ENCODE results near the gene DCN. TPM values are rescaled to one million over a fixed set of nuclear protein-coding genes. Genes with fewer than 3 reads are reported as not detected.

DCN gene
- total RNA-seq, 1 experiment from 2014 or later = 0.95 TPM

DNA sequence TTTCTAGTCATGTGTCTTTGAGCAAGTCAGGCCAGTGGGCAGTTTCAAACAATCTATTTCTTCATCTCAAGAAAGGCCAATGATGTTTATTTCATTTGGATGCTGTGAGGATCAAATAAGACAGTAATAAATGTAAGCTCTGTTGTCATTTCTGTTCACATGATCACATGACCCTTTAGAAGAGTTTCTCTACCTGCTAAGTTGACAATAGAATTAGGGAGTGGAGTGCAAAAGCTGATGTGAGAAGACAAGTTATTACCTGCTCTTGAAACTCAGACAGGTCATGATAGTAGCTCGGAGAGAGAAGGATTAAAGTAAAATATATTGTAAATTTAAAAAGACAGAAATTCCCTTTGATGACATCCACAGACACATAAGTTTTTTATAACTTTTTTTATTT is 37.3 kb upstream of the DCN start:
- CTCF ChIA-PET = no interaction called here
- no peaks in the 10 kb centered on the region for H3K4me1 ChIP-seq
- POLR2A ChIA-PET = interaction anchor here (0.6 kb wide), 1 partner anchor 109 kb away, joined by 4 read pairs; the partner anchor contains the start of gene LUM
- Mint-ChIP-seq H3K27ac (ENCODE audit: unreplicated experiment) (no peak overlapping the region), H3K36me3 (ENCODE audit: insufficient read depth, unreplicated experiment) (no peaks in the 10 kb centered on the region), H3K9me3 (ENCODE audit: unreplicated experiment) (no peaks in the 10 kb centered on the region), H3K4me3 (ENCODE audit: unreplicated experiment) (no peak overlapping the region), H3K4me1 (ENCODE audit: low read depth, unreplicated experiment) (no peaks in the 10 kb centered on the region), H3K27me3 (ENCODE audit: insufficient read depth, unreplicated experiment) (no peaks in the 10 kb centered on the region)
- no peaks in the 10 kb centered on the region for H3K27me3 ChIP-seq (replicated peaks; ENCODE audit: control insufficient read depth, insufficient read depth, low read length)
- TF ChIP-seq, protein P1, sequence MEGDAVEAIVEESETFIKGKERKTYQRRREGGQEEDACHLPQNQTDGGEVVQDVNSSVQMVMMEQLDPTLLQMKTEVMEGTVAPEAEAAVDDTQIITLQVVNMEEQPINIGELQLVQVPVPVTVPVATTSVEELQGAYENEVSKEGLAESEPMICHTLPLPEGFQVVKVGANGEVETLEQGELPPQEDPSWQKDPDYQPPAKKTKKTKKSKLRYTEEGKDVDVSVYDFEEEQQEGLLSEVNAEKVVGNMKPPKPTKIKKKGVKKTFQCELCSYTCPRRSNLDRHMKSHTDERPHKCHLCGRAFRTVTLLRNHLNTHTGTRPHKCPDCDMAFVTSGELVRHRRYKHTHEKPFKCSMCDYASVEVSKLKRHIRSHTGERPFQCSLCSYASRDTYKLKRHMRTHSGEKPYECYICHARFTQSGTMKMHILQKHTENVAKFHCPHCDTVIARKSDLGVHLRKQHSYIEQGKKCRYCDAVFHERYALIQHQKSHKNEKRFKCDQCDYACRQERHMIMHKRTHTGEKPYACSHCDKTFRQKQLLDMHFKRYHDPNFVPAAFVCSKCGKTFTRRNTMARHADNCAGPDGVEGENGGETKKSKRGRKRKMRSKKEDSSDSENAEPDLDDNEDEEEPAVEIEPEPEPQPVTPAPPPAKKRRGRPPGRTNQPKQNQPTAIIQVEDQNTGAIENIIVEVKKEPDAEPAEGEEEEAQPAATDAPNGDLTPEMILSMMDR (IDR thresholded peaks at IDR 0.05; ENCODE audit: insufficient read depth in 1 of 2, low read depth in 1 of 2, low read length in 1 of 2, severe bottlenecking in 1 of 2, unreplicated experiment in 1 of 2) = no peak
- no peak overlapping the region for H3K4me3 ChIP-seq (ENCODE audit: low read depth, low read length)
- no TSS peak for BruUV-seq (replicated peaks)
- DNase-seq = no peak
- no peaks in the 10 kb centered on the region for H3K9me3 ChIP-seq
- intact Hi-C loops (cut with micrococcal nuclease; ENCODE audit: unreplicated experiment) = no loop called here
- no peaks in the 10 kb centered on the region for H3K36me3 ChIP-seq (ENCODE audit: control insufficient read depth, insufficient read depth, low read length)

DNA sequence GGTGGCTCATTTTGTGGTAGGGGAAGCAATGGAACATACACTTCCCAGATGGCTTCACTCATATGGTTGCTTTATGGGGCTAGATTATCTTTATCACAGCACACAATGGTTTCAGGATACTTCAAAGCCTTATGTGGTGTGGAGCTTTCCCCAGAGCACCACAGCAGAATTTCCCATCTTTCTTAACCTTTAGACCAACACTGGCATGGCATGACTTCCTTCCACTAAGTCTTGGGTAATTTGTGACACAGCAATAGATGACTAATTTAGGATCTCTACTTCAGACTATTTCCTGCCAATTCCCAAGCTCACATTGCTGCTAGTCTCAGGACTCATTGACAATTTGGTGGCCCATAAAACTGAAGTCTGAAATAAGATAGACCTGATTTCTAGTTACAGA is 36.9 kb upstream of the DCN start:
- TF ChIP-seq, protein P1 (IDR thresholded peaks at IDR 0.05; ENCODE audit: insufficient read depth in 1 of 2, low read depth in 1 of 2, low read length in 1 of 2, severe bottlenecking in 1 of 2, unreplicated experiment in 1 of 2) = no peak
- Mint-ChIP-seq H3K9me3 (ENCODE audit: unreplicated experiment) (no peaks in the 10 kb centered on the region), H3K36me3 (ENCODE audit: insufficient read depth, unreplicated experiment) (no peaks in the 10 kb centered on the region), H3K27me3 (ENCODE audit: insufficient read depth, unreplicated experiment) (no peaks in the 10 kb centered on the region), H3K4me1 (ENCODE audit: low read depth, unreplicated experiment) (no peaks in the 10 kb centered on the region), H3K4me3 (ENCODE audit: unreplicated experiment) (no peak overlapping the region), H3K27ac (ENCODE audit: unreplicated experiment) (no peak overlapping the region)
- no peak for DNase-seq
- intact Hi-C loops (cut with micrococcal nuclease; ENCODE audit: unreplicated experiment) = no loop called here
- no TSS peak for BruUV-seq (replicated peaks)
- Histone ChIP-seq H3K4me3 (ENCODE audit: low read depth, low read length) (no peak overlapping the region), H3K27me3 (replicated peaks; ENCODE audit: control insufficient read depth, insufficient read depth, low read length) (no peaks in the 10 kb centered on the region), H3K4me1 (no peaks in the 10 kb centered on the region), H3K36me3 (ENCODE audit: control insufficient read depth, insufficient read depth, low read length) (no peaks in the 10 kb centered on the region), H3K9me3 (no peaks in the 10 kb centered on the region)
- CTCF ChIA-PET = no interaction called here
- POLR2A ChIA-PET = interaction anchor here (0.6 kb wide), 1 partner anchor 108 kb away, joined by 4 read pairs; the partner anchor contains the start of gene LUM

DNA sequence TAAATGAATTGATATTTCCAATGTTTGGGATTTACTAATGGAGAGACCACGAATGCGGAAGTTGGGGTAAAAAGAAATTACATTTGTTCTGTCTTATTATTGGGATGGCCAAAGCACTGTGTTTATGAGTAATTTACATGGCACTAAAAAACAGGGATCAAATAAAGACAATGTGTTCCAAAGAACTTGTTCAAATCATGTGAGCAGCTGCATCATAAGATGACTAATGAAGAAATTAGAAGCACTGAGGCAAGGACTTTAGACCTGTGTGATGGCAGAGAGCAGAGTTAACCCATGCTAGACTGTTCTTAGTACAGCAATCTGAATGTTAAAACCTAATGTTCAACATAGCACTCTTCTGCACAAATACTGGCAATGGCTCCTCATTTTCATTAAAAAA is 34.3 kb upstream of the DCN start:
- TF ChIP-seq, protein P1 (IDR thresholded peaks at IDR 0.05; ENCODE audit: insufficient read depth in 1 of 2, low read depth in 1 of 2, low read length in 1 of 2, severe bottlenecking in 1 of 2, unreplicated experiment in 1 of 2) = no peak
- no peaks in the 10 kb centered on the region for H3K36me3 ChIP-seq (ENCODE audit: control insufficient read depth, insufficient read depth, low read length)
- H3K4me3 ChIP-seq (ENCODE audit: low read depth, low read length) = no peak overlapping the region
- intact Hi-C loops (cut with micrococcal nuclease; ENCODE audit: unreplicated experiment) = no loop called here
- no peaks in the 10 kb centered on the region for H3K36me3 Mint-ChIP-seq (ENCODE audit: insufficient read depth, unreplicated experiment)
- no TSS peak for BruUV-seq (replicated peaks)
- no peaks in the 10 kb centered on the region for H3K4me1 ChIP-seq
- H3K9me3 ChIP-seq = no peaks in the 10 kb centered on the region
- H3K4me3 Mint-ChIP-seq (ENCODE audit: unreplicated experiment) = no peak overlapping the region
- H3K4me1 Mint-ChIP-seq (ENCODE audit: low read depth, unreplicated experiment) = no peaks in the 10 kb centered on the region
- no peaks in the 10 kb centered on the region for H3K27me3 ChIP-seq (replicated peaks; ENCODE audit: control insufficient read depth, insufficient read depth, low read length)
- H3K27ac Mint-ChIP-seq (ENCODE audit: unreplicated experiment) = no peak overlapping the region
- ChIA-PET CTCF (no interaction called here), POLR2A (no interaction called here)
- no peak for DNase-seq
- H3K27me3 Mint-ChIP-seq (ENCODE audit: insufficient read depth, unreplicated experiment) = no peaks in the 10 kb centered on the region
- no peaks in the 10 kb centered on the region for H3K9me3 Mint-ChIP-seq (ENCODE audit: unreplicated experiment)

All from Caco-2 (cell line).